D721Med (cell line): Measurements from ENCODE around the gene DTYMK.
A peak's percentile ranks its signal among the peaks of the same experiment; 100 is the strongest.

Source experiments
- DNase-seq: peaks from one replicate; pipeline ENCODE4 v3.0.0; 2011; ENCODE audit warnings: low spot score; ENCODE audit not compliant: insufficient read length
- FAIRE-seq: peaks from 2 replicates; lab custom pipeline; 2011; peaks lifted over from hg19 to GRCh38; lab: Jason Lieb, UNC
- TF ChIP-seq, protein P1 (sequence below): IDR thresholded peaks from 2 replicates; pipeline ENCODE4 v1.5.1; 2012; ENCODE audit warnings: mild to moderate bottlenecking, control low read depth; ENCODE audit not compliant: insufficient read depth; ENCODE audit errors: missing control alignments

DTYMK gene

DNA sequence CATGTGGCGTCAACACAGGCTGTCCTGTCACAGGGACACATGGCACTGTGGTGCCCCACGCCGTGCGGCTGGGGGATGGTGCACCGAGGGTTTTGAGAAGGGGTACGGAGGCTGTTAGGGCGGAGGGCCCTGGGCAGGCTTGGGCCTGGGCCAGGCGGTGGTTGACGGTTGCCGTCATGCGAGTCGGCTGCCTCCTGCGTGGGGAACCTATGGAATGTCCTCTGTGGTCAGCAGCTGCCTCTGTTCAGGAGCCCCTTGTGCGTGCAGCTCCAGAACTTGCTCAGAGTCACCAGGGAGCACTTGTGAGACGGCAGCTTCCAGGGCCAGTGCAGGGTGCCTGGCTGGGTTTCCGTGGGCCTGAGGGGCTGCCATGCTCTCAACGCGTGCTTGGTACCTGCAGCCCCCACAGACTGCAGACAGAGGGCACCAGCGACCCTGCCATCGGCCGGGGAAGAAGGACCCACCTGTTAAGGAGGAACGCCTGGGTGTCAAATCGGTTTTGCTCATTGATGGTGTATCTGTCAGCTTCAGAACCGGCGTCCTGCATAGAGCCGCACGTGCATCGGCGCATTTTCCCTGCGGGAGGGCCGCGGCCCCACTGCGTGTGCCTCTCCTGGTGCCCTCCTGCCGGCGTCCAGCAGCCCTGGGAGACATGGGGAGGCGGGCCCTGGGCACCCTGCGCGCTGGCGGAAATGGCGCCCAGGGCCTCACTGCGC lies 37.8 kb upstream of the DTYMK start:
- DNase-seq (peak; percentile 49), FAIRE-seq (no peak)
- TF ChIP-seq, protein P1, sequence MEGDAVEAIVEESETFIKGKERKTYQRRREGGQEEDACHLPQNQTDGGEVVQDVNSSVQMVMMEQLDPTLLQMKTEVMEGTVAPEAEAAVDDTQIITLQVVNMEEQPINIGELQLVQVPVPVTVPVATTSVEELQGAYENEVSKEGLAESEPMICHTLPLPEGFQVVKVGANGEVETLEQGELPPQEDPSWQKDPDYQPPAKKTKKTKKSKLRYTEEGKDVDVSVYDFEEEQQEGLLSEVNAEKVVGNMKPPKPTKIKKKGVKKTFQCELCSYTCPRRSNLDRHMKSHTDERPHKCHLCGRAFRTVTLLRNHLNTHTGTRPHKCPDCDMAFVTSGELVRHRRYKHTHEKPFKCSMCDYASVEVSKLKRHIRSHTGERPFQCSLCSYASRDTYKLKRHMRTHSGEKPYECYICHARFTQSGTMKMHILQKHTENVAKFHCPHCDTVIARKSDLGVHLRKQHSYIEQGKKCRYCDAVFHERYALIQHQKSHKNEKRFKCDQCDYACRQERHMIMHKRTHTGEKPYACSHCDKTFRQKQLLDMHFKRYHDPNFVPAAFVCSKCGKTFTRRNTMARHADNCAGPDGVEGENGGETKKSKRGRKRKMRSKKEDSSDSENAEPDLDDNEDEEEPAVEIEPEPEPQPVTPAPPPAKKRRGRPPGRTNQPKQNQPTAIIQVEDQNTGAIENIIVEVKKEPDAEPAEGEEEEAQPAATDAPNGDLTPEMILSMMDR = peak; percentile 26

GRCh38 chr2:241722896-241723454 lies 36.4 kb upstream of the DTYMK start:
- DNase-seq (peak; percentile 12), FAIRE-seq (no peak)
- TF ChIP-seq, protein P1 = no peak

GRCh38 chr2:241721852-241722251 lies 35.2 kb upstream of the DTYMK start:
- FAIRE-seq = no peak
- no peak for DNase-seq
- TF ChIP-seq, protein P1 = no peak

DNA sequence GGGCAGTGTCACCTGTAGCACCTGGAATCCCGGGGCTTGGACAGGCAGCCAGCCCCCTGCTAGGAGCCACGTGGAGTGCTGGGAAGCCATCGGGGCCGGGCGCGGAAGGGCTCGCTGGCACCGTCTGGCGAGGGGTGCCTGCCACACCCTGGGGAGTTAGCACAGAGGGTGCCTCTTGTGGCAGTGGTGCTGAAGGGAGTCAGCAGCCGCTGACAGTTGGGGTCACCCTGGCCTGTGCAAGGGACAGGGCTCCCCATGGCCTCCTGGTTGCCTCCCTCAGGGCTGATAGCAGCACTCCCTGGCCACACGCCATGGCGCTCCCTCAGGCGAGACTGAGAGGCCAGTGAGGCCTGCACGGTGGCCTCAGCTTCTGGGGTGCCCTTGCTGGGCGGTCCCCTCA lies 33.9 kb upstream of the DTYMK start:
- TF ChIP-seq, protein P1 = no peak
- DNase-seq = peak; percentile 10
- FAIRE-seq = no peak

- DNase-seq (peak; percentile 10), FAIRE-seq (no peak)
- TF ChIP-seq, protein P1 = no peak
Measured at GRCh38 chr2:241720099-241720498, 33.5 kb upstream of the DTYMK start.

GRCh38 chr2:241719093-241719492 lies 32.5 kb upstream of the DTYMK start:
- FAIRE-seq (no peak), DNase-seq (no peak)
- TF ChIP-seq, protein P1 = no peak

DNA sequence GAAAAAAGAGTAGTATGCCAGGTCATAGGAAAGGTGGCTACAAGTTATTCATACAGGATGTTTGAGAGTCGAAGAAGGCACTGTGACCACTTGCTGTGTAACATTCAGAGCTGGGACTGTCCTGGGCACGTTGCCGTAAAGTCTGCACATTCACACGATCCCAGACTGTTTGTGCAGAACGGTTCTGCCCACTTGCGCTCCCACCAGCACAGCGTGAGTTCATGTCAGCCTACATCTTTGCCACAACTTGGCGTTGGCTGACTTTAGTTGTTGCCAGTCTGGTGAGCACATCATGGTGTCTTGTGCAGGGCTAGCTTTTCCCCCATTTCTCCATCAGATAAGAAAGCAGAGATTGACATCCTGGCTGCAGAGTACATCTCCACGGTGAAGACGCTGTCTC lies 22.3 kb upstream of the DTYMK start:
- TF ChIP-seq, protein P1 = no peak
- no peak for DNase-seq
- no peak for FAIRE-seq
